Stimulated activated CD4-positive, alpha-beta T cell treated with anti-CD3 and anti-CD28 coated beads, Interleukin-2, amount 100 ng/mL, for 24 hours (primary cell): ENCODE data around the gene UBAC2.

Experiments used
- DNase-seq, 2 donors: peaks; one replicate each; pipeline ENCODE4 v3.0.0-alpha.2; 2020

UBAC2 gene

DNA sequence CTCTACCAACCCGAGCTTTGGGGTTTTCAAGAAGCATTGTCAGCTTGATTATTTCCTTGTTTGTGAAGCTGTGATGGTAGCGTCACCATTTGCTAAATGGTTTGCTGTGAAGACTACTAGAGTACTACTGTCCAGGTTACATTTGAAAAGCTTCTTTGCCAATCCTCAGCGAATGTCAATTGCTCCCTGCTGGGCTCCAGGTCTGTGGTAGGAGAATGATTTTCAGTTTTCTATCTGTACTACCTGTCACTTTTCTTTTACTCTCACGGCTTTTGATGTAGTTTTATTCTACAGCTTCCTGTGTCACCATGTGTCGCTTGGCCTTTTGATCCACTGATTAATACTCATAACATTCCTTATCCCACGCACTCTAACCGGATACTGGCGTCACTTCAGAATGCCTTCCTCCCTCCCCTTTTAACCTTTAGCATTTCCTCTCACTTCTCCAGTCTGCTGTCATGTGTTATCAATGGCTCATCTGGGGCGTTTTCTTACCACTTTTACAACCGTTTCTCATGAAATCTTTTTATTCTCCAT lies 114.1 kb downstream of the UBAC2 start:
- DNase-seq = peak; percentile 61 to 71

DNA sequence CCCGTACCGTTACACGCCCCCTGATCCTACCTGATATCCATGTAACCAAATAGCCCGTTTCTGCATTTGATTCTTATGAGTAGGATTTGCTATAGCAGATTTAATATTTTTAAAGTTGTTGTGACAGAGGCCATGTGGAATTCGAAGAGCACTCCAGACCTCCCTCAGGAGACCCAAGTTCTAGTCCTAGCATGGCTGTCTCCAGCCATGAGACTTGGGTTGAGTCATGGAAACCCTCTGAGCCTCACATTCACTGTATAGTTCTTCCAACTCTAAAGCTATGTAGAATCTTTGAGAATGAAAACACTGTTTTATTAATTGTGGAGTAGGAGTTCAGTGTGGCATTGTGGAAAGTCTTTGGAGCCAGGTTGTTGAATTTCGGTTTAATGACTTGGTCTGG lies 114.5 kb downstream of the UBAC2 start:
- no peak for DNase-seq

DNA sequence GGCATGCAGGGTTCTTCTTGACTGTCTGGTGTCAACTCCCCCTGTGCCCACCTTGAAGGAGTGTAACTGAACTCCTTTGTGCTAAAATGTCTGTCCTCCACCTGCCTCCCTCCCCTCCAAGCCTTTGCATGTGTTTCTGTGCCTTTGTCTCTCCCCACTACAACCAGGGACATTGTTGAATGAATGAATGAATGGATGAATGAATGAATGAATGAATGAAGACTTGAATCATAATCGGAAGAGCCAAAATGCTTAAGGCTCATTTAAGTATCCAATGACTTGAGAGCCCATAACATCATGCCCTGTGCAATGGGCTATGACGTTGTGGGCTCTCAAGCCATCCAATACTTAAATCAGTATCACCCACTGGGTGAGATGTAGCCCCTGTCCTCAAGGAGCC lies 115.6 kb downstream of the UBAC2 start:
- no peak for DNase-seq

DNA sequence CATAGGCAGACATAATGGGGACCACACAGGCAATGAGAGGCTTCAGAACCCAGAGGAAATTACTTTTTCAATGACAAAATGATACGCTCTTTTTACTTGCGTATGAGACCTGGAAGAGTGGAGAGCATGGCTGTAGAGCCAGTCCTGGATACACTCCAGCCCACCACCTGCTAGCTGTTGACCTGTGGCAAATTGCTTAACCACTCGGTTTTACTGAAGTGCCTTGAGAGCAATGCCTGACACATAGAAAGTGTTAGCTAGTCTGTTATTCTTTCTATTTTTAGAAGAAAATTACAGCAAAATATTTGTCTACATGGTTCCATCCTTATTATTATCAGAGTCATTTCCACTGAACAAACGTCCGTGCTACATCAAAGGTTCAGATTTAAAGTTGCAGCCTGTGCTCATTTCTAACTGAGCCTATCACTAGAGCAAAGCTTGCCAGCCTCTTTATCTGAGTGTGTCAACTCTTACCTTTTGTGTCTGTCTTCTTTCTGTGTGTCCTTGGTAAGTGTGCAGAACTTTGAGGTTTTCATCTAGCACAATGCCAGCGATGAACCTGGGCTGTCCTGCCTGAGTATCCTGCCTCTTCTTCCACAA lies 116.1 kb downstream of the UBAC2 start:
- no peak for DNase-seq

DNA sequence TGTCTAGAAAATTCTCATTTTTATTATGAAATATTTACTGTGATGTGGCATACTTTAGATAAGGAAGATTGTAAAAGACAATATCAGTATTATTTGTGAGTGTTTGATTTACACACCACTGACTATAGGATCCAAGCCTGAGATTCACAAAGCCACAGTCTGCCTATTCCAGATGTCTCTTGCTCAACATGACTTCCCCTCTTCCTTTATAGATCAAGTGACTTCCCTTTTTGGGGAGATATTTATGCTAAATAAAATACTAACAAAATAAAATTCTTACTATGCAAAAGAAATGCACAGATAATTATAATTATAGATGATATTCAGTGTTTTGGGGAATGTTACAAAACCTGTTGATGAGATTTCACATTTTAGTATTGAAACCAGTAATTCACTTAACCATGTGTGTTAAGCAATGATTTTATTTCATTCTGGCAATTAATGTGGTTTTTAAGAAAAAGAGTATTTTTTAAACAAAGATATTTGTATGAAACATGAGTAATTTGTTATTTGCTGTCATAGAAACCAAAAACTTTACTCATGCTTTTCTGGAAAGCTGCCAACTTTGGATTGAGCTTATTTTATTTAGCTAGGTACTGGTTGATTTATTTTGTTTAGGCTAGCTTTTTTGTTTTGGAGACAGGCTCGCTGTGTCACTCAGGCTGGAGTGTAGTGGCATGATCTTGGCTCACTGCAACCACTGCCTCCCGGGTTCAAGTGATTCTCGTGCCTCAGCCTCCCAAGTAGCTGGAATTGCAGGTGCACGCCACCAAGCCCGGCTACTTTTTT lies 120.2 kb downstream of the UBAC2 start:
- no peak for DNase-seq

DNA sequence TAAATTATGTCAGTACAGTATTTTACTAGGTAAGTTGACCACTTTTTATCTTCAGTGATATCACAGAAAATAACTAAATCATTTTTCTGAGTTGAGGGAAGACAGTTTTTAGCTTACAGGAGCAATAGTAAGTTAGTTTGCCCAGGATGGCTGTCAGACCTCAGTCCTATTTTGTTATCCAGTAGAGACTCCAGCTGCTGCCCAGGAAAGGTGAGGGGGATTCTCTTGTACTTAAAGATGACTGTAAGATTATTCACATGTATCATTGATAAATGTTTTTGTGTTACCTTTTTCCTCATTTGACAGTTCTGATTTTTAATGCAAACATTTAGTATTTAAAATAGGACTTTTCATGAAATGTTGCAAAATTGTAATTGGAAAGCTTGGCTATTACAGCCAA lies 121.1 kb downstream of the UBAC2 start:
- no peak for DNase-seq

DNA sequence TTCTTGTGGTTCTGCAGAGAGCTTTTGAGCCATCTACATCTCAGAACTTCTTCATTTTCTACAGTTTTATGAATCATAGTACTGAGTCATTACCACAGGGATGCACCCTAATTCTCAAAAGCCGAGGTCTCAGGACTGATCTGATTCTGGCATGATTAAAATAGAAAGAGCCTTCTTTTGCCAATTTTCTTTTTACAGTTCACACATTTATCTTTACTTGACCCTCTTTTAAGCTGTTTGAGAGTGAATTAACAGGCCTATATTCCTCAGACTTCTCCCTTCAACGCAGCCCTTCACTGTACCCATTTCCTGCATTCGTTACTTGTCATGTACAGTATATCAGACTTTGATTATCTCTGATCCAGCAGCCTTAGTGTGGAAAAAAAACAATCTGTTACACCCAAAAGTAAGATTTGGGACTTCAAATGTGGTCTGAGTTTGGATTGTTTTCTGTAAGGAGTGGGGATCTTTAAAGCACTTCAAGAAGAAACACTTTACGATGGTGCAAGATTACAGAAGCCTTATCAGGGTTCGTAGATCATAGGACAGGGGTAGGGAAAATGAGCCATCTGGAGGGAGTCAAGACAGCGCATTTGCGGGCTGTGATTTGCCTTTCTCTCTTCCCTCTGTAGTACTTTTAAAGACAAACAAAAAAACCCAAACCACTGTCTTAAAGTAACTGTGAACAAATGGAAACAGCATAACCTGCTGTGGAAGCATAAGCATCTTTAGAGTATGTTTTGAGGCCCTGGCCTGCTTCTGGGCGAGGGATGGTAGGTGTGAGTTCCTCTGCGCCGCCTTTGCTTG lies 121.8 kb downstream of the UBAC2 start:
- DNase-seq = peak in 1 of 2 donors; percentile 52

DNA sequence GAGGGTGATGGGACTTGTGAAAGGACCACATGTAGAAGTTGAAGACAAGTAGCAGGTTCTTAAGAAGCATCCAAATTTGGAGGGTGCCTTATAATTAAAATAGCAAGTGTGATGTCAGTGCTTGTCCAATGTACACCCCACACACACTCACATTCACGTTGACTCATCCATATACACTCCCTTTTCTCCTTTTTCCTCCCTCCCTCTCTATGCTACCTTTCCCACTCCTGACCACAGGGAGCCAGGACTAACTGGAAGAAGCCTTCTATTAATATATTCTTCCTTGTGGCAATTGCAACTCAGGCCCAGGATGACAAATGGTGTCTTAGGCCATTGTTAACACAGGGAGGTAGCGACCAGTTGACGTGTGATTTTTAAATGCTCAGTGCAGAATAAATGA lies 122.8 kb downstream of the UBAC2 start:
- no peak for DNase-seq

DNA sequence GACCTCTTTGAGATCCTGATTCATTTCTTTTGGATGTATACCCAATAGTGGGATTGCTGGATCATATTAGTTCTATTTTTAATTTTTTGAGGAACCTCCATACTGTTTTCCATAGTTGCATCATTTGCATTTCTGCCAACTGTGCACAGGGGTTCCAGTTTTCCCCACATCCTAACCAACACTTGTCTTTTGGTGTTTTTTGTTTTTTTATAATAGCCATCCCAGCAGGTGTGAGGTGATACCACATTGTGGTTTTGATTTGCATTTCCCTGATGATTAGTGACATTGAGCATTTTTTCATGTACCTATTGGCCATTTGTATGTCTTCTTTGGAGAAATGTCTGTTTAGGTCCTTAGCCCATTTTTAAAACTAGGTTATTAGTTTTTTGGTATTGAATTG lies 125.4 kb downstream of the UBAC2 start:
- no peak for DNase-seq

DNA sequence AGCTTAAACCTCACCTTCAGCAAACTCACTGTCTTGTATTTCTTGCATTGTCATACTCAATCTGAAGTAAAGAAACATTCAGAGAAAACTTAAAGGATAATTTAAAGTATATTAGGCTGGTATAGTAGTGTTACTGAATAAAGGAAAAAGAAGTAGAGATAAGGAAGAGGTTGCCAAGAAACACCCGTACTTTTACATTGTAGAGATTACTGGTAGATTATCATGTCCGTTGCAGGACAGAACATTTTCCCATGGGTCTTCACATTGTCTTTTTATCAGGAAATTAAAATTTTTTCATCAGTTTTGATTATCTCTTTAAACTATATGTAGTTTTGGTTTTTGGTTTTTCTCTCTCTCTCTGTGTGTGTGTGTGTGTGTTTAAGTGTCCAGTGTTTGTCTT lies 126.5 kb downstream of the UBAC2 start:
- no peak for DNase-seq

DNA sequence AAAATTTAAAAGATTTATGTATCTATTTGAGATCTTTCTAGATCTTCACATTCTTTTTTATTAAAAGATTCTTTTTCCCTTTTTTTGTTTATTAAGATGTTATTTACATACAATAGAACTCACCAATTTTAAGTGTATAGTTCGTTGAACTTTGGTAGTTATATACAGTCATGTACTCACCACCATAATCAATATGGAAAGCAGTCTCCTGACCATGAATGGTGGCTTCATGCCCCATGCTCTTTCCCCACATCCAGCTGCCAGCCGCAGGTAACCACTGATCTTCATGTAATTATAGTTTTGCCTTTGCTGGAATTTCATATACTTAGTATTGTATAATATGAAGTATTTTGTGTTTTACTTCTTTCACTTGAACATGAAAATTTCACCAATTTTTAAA lies 127.1 kb downstream of the UBAC2 start:
- no peak for DNase-seq

DNA sequence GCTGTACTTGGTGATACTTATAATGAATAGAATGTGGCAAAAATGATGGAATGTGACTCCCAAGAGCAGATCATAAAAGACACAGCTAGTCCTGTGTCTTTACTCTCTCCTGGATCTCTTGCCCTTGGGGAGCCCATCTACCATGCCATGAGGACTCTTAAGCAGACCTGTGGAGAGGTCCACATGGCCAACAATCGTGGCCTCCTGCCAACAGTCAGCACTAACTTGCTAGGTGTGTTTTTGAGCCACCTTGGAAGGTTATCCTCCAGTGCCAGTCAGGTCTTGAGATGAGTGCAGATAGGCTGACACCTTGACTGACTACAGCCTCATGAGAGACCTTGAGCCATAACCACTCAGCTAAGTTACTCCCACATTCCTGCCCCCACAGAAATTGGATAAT lies 128.8 kb downstream of the UBAC2 start:
- no peak for DNase-seq

DNA sequence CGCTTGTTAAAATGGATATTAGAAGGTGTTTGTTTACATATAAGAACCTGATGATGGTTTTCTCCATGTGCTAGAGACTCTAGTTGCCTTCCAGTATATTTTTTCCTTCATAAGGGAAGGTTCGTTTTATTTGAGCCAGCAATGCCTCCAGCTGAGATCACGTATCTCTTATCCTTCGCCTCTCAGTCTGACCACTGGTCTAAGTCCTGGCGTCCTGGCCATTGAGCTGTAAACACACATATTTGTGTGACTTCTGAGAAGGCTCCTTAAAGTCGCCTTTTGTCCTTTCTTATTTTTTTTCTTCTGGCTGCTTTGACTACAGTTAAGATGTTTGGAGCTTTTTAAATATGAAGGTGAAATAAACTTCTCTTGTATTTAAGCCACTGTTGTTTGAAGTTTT lies 130.3 kb downstream of the UBAC2 start:
- no peak for DNase-seq

DNA sequence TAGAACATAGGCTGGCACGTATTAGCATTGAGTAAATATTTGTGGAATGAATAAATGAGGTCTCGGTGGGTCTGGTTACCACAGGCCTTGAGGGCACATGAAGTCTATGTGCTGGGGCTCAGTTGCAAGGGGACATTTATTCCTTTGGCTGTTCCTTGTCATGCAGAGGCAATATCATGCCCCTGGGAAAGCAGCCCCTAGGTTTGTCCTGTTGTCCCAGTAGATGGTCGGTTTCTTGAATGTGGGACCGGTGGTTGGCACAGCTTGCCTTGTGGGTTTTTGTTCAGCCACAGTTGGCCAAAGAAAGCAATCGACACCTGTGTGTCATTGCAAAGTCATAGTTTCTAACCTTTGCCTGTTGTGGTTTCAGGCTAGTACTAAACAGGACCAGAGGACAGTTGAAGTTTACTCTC lies 131.2 kb downstream of the UBAC2 start:
- no peak for DNase-seq

DNA sequence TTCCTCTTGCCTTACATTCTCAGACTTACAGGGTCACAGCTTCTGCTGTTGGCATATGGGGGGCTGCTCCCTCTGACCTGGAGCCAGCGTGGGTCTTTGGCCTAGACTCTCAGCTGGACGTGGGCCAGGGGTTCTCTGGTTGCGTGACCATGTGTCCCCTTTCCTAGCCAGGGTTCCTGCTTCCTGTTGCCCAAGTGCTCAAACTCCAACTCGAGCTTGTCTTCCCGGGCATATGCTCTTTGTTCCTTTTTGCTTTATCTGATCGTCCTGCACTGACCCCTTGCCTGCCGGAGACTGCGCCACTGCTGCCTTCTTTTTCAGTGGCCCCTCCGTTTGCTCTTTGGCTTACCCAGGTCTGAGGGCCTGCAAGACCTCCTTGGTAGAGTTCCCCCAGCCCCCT lies 131.8 kb downstream of the UBAC2 start:
- no peak for DNase-seq

DNA sequence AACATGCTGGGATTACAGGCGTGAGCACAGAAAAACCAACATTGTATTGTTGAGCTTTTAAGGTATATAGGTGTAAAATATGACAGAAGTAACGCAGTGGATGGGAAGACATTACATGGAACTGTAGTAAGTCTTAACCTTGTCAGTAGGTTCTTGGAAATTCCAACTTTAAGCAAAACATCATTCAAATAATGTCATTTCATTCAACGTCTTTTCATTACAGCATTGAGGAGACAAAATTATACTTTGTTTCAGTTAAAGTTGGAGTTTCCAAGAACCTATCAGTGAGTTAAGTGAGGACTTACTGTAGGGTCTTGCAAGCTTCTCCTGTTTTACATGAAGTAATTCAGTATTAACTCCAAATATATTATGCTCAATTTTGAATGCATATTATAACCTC lies 133.6 kb downstream of the UBAC2 start:
- DNase-seq = no peak

DNA sequence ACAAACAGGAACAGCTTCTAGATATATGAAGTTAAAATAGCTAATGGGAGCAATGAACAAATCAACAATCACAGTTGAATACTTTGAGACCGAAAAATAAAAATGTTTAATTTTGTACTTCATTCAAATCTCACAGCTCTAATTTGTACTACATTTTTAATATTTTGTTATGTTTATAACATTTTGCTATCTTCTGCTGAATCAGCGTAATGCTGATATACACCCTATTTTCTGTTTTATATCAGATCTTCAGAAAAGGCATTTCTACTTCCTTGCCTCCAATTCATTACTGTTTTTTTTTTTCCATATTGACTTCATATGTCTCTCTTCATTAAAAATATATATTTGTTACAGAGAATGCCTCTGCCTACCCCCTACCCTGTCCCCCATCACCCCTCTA lies 134.4 kb downstream of the UBAC2 start:
- no peak for DNase-seq

DNA sequence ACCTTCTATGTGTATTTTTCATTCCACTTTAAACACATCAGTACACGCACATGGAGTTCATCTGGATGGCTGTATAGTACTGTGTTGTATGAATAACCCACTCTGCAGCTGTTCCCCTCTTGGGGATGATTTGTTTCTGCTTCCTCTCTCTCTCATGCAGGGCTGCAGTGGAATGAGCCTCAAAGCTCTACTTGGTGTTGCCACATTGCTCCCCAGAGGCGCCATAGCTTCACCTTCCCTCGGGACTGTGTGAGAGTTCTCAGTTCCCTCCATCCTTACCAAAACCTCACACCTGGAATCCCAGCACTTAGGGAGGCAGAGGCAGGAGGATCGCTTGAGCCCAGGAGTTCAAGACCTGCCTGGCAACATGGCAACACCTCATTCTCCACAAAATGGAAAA lies 134.9 kb downstream of the UBAC2 start:
- DNase-seq = no peak

DNA sequence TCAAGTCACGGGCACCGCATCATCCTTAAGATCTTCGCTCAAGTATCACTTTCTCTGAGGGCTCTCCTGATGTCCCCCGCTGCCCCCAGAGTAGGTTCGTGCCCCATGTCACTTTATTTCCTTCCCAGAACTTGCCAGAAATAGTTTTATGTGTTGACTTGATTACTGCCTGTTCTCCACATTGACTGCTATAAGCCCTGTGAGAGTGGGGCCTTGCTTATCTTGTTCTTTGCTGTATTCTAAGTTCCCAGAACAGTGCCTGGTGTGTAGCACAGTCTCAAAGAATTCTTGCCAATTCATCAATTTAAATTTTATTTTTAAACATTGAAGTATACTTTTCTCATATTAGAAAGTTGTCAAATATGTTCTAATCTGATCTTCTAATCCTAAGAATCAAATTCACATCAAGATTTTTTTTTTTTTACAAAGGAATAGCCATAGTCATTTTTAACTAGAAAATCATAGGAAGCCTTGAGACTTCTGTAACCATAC lies 138.6 kb downstream of the UBAC2 start:
- no peak for DNase-seq

DNA sequence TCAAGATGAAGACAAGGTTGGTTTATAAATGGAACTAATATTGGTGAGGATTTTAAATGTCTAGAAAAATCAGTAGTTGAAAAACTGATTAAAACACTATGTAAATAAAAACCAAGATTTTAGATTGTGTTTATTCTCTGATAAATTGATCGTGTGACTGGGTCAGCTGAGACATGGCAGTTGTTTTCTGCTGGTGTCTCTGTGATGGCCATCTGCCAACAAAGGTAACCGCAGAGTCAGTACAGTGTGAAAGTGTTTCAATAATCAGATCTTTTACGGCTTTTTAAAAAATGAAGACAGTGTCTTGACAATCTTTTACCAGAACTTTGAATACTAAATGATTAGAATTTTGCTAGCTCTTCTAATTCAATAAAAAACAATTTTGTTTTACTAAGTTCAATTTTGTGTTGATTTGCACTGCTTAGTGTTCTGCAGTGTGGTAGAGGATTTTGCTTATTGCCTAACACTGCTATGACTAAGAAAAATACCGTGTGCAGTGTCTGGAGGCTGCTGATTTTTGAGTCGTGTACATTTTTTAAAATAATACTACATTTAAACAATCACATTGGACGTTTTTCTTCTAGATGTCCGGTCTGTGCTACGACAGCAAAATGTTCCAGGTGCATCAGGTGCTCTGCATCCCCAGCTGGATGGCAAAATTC lies 139.2 kb downstream of the UBAC2 start:
- DNase-seq = peak in 1 of 2 donors; percentile 44

DNA sequence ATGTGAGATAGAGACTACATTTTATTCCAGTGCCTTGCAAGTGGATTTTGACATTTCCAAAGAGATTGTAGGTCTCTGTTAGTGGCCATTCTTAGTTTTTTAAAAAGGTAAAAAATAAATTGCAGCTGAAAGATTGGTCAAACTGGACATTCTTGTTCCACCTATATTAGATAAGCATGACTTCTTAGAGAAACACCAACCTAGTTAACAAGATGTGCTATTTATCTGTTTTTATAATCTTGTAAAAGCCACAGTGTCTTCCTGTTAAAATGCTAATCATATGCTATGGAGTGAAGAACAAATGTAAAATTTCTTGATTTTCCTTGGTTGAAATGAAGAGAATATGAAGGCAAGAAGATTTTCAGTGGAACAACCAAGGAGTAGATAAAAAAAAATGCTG lies 140.0 kb downstream of the UBAC2 start:
- DNase-seq = no peak

DNA sequence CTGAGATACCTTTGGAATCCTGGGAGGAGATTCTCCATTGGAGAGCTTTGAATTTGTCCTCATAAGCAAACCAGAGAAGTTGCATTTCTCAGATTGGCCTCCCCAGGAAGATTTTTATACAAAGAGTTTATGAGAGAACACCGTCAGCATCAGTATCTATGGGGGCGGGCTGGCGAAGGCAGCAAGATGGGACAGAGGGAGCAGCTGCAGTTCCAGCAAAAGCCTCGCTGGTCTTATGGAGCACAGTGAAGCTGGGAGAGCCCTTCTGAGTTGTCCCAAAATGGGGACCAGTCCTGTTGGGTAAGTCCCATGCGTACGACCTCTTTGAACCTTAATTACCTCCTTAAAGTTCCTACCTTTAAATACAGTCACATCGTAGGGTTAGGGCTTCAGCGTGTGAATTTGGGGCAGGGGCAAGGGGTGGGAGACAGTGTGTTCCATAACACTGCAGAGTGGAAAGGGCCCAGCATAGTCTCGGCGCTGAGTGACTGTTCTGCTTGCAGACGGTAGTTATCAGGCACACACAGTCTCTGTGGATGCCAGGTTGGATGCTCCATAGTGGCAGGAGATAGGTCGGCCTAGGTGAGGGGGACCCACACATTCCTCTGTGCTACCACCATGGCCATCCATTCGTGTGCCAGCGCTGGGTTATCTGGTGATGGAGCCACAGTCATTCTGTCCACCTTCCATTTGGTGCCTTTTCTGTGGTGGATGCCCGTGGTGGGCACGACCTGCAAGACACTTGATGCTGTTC lies 141.5 kb downstream of the UBAC2 start:
- no peak for DNase-seq
